ENCODE results near the gene ATP11A. TPM values are rescaled to one million over a fixed set of nuclear protein-coding genes. Genes with fewer than 3 reads are reported as not detected.

ATP11A gene
- total and polyA plus RNA-seq, 4 donors: 3.1 to 68.1 (median 28.6) TPM

DNA sequence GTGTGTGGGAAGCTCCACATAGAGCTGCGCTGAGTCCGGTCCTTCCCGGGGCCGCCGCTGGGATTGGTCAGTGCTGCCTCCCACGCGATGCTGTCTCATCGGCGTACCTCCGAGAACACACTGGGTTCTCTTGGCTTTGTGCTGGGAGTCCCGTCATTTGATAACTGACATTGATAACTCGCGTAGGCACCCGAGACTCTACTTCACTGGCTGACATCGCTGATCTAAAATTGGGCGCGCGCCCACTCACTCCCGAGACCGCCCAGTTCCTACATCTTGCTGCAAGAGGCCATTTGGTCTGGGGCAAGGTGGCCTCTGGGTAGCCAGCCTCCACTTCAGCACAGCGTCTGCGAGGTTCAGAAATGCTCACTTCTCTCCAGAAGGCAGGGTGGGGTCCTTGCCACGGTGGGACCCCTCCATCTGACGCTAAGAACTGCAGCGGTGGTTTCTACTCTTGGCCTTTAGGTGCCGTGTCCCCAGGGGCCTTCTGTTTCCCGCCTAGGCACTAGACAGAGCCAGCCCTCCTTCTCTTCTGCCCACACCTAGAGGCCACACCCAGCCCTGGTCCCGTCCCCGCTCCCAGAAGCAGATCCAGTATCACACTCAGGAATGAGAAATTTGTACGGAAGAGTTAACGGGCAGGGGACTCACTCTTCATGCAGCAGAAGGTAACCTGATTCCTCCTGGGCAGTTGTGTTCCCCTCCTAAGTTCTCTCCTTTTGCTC is 40.7 kb upstream of the ATP11A start:
- H3K4me3 ChIP-seq (ENCODE audit: low read length in 2 of 2): no peak overlapping the region
- no peak for ATAC-seq (ENCODE audit: low FRiP score)
- no peaks in the 10 kb centered on the region for H3K9me3 ChIP-seq (ENCODE audit: control insufficient read depth, low read length)
- H3K36me3 ChIP-seq (ENCODE audit: control insufficient read depth in 1 of 2, insufficient read depth in 2 of 2, low read length in 1 of 2): no peaks in the 10 kb centered on the region
- DNase-seq: no peak
- 92 to 93% methylated on average over 31 of the region's 31 CpGs for WGBS, 2 donors
- intact Hi-C loops (cut with DNase I): no loop called here
- H3K27ac ChIP-seq (ENCODE audit: low read depth in 1 of 2, low read length in 2 of 2): no peak overlapping the region
- H3K4me1 ChIP-seq (ENCODE audit: control insufficient read depth in 1 of 2, insufficient read depth in 2 of 2, low read length in 2 of 2): no peaks in the 10 kb centered on the region
- H3K27me3 ChIP-seq (ENCODE audit: control insufficient read depth in 1 of 2, insufficient read depth in 2 of 2, low read length in 1 of 2): no peaks in the 10 kb centered on the region

DNA sequence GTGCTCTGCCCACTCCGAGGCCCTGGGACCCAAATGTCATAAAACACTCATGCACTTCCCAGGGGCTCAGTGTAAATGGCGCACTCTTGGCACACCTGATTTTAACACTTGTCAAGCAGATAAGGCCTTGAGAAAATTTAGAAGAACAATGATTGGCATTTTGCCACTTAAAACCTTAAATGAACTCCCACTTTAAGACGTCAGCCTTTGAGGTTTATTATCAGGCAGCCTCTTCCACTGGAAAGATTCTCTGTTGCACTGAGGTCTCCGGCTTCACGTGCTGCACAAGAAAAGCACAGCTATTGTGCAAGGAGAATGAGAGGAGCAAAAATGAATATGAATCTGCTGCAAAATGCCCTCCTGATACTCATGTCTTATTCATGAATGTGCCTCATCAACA is 38.5 kb upstream of the ATP11A start:
- Histone ChIP-seq H3K27ac (ENCODE audit: low read depth in 1 of 2, low read length in 2 of 2) (no peak overlapping the region), H3K4me1 (ENCODE audit: control insufficient read depth in 1 of 2, insufficient read depth in 2 of 2, low read length in 2 of 2) (no peaks in the 10 kb centered on the region), H3K4me3 (ENCODE audit: low read length in 2 of 2) (no peak overlapping the region), H3K27me3 (ENCODE audit: control insufficient read depth in 1 of 2, insufficient read depth in 2 of 2, low read length in 1 of 2) (no peaks in the 10 kb centered on the region), H3K36me3 (ENCODE audit: control insufficient read depth in 1 of 2, insufficient read depth in 2 of 2, low read length in 1 of 2) (no peaks in the 10 kb centered on the region), H3K9me3 (ENCODE audit: control insufficient read depth, low read length) (no peaks in the 10 kb centered on the region)
- 59 to 71% methylated on average over 5 of the region's 5 CpGs for WGBS, 2 donors
- DNase-seq (no peak), ATAC-seq (ENCODE audit: low FRiP score) (no peak)
- intact Hi-C loops (cut with DNase I): no loop called here

DNA sequence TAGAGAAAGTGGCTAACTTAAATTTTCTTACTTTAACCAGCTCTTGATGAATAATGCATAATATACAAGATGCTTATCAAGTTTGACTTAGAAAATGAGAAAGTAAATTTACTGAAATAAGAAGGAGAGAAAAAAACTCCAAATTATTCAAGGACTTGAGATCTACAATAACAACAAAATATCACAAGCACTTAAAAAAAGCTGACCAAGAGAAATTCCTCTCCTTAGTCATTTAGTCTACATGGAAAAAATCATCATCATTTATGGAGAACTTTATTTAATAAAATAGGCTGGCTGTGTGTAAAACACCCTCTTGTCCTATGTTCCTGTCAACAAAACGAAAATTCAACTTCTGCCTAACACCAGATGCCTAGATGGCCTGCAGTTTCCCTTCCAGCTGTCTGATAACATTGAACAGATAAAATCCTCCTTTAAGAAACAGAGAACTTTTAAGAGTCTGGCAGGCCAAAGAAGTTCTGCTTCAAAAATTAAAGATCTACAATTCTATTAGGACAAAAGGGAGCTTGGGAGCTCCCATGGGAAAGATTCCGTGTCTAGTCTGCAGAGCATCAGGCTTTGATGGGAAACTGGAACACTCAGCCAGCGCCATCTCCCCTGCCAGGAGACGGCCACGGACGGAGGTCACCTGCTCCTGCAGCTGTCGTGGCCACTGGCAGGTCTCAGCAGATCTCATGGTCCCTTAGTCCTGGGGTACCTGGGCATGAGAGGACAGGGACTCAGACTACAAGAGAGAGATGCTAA is 37.9 kb upstream of the ATP11A start:
- DNase-seq (no peak), ATAC-seq (ENCODE audit: low FRiP score) (no peak)
- H3K9me3 ChIP-seq (ENCODE audit: control insufficient read depth, low read length): no peaks in the 10 kb centered on the region
- H3K27ac ChIP-seq (ENCODE audit: low read depth in 1 of 2, low read length in 2 of 2): no peak overlapping the region
- no peaks in the 10 kb centered on the region for H3K36me3 ChIP-seq (ENCODE audit: control insufficient read depth in 1 of 2, insufficient read depth in 2 of 2, low read length in 1 of 2)
- H3K27me3 ChIP-seq (ENCODE audit: control insufficient read depth in 1 of 2, insufficient read depth in 2 of 2, low read length in 1 of 2): no peaks in the 10 kb centered on the region
- H3K4me3 ChIP-seq (ENCODE audit: low read length in 2 of 2): no peak overlapping the region
- 60 to 63% methylated on average over 7 of the region's 7 CpGs for WGBS, 2 donors
- H3K4me1 ChIP-seq (ENCODE audit: control insufficient read depth in 1 of 2, insufficient read depth in 2 of 2, low read length in 2 of 2): no peaks in the 10 kb centered on the region
- intact Hi-C loops (cut with DNase I): no loop called here

DNA sequence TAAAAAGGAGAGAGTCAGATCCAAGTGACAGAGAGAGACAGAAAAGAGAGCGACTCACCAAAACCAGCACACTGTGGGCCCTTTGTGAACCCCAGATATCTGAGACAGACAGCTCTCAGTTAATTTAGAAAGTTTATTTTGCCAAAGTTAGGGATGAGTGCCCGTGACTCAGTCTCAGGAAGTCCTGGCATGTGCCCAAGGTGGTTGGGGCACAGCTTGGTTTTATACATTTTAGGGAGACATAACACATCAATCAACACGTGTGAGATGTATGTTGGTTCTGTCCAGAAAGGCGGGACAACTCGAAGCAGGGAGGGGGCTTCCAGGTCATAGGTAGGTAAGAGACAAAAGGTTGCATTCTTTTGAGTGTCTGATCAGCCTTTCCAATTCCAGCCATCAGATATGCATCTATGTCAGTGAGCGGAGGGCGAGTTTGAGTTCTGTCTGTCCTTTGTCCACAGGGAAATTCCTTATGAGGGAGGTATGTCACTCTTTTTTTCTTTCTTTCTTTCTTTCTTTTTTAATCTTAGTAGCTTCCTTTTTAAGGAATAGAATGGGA is 37.2 kb upstream of the ATP11A start:
- 65 to 70% methylated on average over 7 of the region's 7 CpGs for WGBS, 2 donors
- Histone ChIP-seq H3K9me3 (ENCODE audit: control insufficient read depth, low read length) (no peaks in the 10 kb centered on the region), H3K36me3 (ENCODE audit: control insufficient read depth in 1 of 2, insufficient read depth in 2 of 2, low read length in 1 of 2) (no peaks in the 10 kb centered on the region), H3K4me1 (ENCODE audit: control insufficient read depth in 1 of 2, insufficient read depth in 2 of 2, low read length in 2 of 2) (no peaks in the 10 kb centered on the region), H3K4me3 (ENCODE audit: low read length in 2 of 2) (no peak overlapping the region), H3K27ac (ENCODE audit: low read depth in 1 of 2, low read length in 2 of 2) (no peak overlapping the region), H3K27me3 (ENCODE audit: control insufficient read depth in 1 of 2, insufficient read depth in 2 of 2, low read length in 1 of 2) (no peaks in the 10 kb centered on the region)
- ATAC-seq (ENCODE audit: low FRiP score): no peak
- intact Hi-C loops (cut with DNase I): no loop called here
- DNase-seq: no peak

- intact Hi-C loops (cut with DNase I): no loop called here
- Histone ChIP-seq H3K9me3 (ENCODE audit: control insufficient read depth, low read length) (no peaks in the 10 kb centered on the region), H3K4me3 (ENCODE audit: low read length in 2 of 2) (no peak overlapping the region), H3K4me1 (ENCODE audit: control insufficient read depth in 1 of 2, insufficient read depth in 2 of 2, low read length in 2 of 2) (no peaks in the 10 kb centered on the region), H3K27me3 (ENCODE audit: control insufficient read depth in 1 of 2, insufficient read depth in 2 of 2, low read length in 1 of 2) (no peaks in the 10 kb centered on the region), H3K36me3 (ENCODE audit: control insufficient read depth in 1 of 2, insufficient read depth in 2 of 2, low read length in 1 of 2) (no peaks in the 10 kb centered on the region), H3K27ac (ENCODE audit: low read depth in 1 of 2, low read length in 2 of 2) (no peak overlapping the region)
- ATAC-seq (ENCODE audit: low FRiP score) (no peak), DNase-seq (no peak)
- WGBS, 2 donors: 27 to 33% methylated on average over 3 of the region's 3 CpGs
These were observed 36.8 kb upstream of the ATP11A start for GRCh38 chr13:112653071-112653470.

DNA sequence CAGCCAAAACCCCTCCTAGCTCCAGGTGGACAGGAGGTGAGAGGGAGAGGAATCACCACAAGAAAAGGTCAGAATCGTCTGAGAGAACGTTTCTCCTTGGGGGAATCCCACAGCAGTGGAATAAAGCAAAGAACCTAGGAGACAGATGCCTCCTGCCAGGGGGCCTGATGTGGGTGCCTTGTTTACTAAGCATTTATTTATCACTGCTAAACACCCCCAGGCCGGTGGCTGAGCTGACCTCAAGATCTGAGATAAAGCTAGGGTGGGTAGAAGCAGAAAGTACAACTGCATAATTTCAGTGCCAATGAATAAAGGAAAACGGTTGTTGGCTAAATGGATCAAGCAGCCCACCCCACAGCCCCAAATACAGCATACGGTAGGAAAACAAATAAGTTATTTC is 33.9 kb upstream of the ATP11A start:
- no peaks in the 10 kb centered on the region for H3K27me3 ChIP-seq (ENCODE audit: control insufficient read depth in 1 of 2, insufficient read depth in 2 of 2, low read length in 1 of 2)
- H3K27ac ChIP-seq (ENCODE audit: low read depth in 1 of 2, low read length in 2 of 2): no peak overlapping the region
- DNase-seq (no peak), ATAC-seq (ENCODE audit: low FRiP score) (no peak)
- H3K4me1 ChIP-seq (ENCODE audit: control insufficient read depth in 1 of 2, insufficient read depth in 2 of 2, low read length in 2 of 2): no peaks in the 10 kb centered on the region
- no peaks in the 10 kb centered on the region for H3K36me3 ChIP-seq (ENCODE audit: control insufficient read depth in 1 of 2, insufficient read depth in 2 of 2, low read length in 1 of 2)
- H3K4me3 ChIP-seq (ENCODE audit: low read length in 2 of 2): no peak overlapping the region
- WGBS, 2 donors: 56 to 68% methylated on average over 5 of the region's 5 CpGs
- H3K9me3 ChIP-seq (ENCODE audit: control insufficient read depth, low read length): no peaks in the 10 kb centered on the region
- intact Hi-C loops (cut with DNase I): no loop called here

DNA sequence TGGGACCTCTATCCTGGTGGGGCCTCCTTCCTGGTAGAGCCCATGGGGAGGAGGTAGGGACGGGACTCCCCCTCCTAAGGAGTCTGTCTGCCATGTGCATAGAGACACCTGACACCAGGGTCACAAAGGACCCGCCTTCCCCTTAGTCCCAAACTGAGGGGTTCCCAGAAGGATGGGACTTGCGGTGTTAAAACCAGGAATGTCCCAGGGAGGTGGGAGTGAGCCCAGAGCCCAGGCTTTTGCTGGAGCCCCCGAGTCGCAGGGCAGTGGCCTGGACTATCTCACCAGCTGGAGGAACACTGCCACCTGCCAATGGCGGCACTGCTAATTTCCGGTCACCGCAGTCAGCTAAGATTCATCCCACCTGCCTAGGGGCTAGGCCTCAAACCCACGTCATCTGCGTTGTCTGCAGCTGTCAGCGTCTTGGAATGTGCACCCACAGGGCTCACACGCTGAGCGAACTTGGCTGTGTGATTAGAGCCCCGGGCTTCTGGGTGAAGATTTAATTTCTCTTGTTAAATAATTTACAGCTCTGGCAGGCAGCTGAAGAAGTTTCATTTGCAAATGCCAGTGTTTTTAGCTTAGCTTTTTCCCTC is 31.9 kb upstream of the ATP11A start:
- intact Hi-C loops (cut with DNase I): no loop called here
- Histone ChIP-seq H3K27ac (ENCODE audit: low read depth in 1 of 2, low read length in 2 of 2) (no peak overlapping the region), H3K4me3 (ENCODE audit: low read length in 2 of 2) (no peak overlapping the region), H3K27me3 (ENCODE audit: control insufficient read depth in 1 of 2, insufficient read depth in 2 of 2, low read length in 1 of 2) (no peaks in the 10 kb centered on the region), H3K4me1 (ENCODE audit: control insufficient read depth in 1 of 2, insufficient read depth in 2 of 2, low read length in 2 of 2) (no peaks in the 10 kb centered on the region), H3K36me3 (ENCODE audit: control insufficient read depth in 1 of 2, insufficient read depth in 2 of 2, low read length in 1 of 2) (no peaks in the 10 kb centered on the region), H3K9me3 (ENCODE audit: control insufficient read depth, low read length) (no peaks in the 10 kb centered on the region)
- no peak for ATAC-seq (ENCODE audit: low FRiP score)
- 66 to 78% methylated on average over 14 of the region's 14 CpGs for WGBS, 2 donors
- no peak for DNase-seq

DNA sequence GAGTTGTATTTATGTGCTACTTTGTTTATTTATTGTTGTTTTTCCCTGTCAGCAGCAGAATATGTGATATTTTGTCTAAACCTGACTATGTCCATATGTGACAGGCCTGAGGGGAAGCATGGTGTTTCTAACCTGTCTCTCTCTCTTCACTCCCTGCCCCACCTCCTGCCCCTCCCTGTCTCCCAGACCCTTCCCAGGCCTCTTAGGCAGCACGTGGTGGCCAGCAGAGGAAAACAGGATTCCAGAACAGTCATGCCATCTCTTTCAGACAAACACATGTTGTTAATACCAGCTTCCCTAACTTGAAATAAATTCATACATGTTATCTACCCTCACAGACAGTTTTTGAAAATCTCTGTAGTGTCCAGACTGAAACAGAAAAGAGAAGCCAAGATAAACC is 31.0 kb upstream of the ATP11A start:
- no peaks in the 10 kb centered on the region for H3K9me3 ChIP-seq (ENCODE audit: control insufficient read depth, low read length)
- ATAC-seq (ENCODE audit: low FRiP score) (no peak), DNase-seq (no peak)
- H3K4me1 ChIP-seq (ENCODE audit: control insufficient read depth in 1 of 2, insufficient read depth in 2 of 2, low read length in 2 of 2): no peaks in the 10 kb centered on the region
- H3K4me3 ChIP-seq (ENCODE audit: low read length in 2 of 2): no peak overlapping the region
- 49 to 50% methylated on average over 1 of the region's 1 CpG for WGBS, 2 donors
- no peak overlapping the region for H3K27ac ChIP-seq (ENCODE audit: low read depth in 1 of 2, low read length in 2 of 2)
- no peaks in the 10 kb centered on the region for H3K27me3 ChIP-seq (ENCODE audit: control insufficient read depth in 1 of 2, insufficient read depth in 2 of 2, low read length in 1 of 2)
- no peaks in the 10 kb centered on the region for H3K36me3 ChIP-seq (ENCODE audit: control insufficient read depth in 1 of 2, insufficient read depth in 2 of 2, low read length in 1 of 2)
- intact Hi-C loops (cut with DNase I): no loop called here

All from aorta (tissue), 5 donors.